Right lobe of liver (tissue), 4 donors: Measurements from ENCODE around the gene MPZL1.

ENCODE experiments used
- CTCF ChIP-seq, 4 donors: fragments of 200-600 bp in 3 of 4; fragments of 450-650 bp in 1 of 4; IDR thresholded peaks; one replicate each; pipeline versions ENCODE4 v1.5.1 to v1.8.0; 2016 to 2022; ENCODE audit warnings: antibody characterized with exemption in 4 of 4, mild to moderate bottlenecking in 2 of 4
- POLR2A ChIP-seq: fragments of 450-650 bp; IDR thresholded peaks from one replicate; pipeline ENCODE4 v1.6.1; 2017; ENCODE audit warnings: antibody characterized with exemption, mild to moderate bottlenecking
- donor health status: DM: no; HTN: no; CAD: no.
- donor health status: DM: no; HTN: no; CAD: no.
- donor health status: DM: no; HTN: yes; CAD: no.

- TF ChIP-seq CTCF (IDR thresholded peaks at IDR 0.05) (no peak), POLR2A (no peak)
Measured at GRCh38 chr1:167728818-167729410, 7.1 kb downstream of the MPZL1 start.
